GM21423 (cell line): ENCODE results near the gene SIRPB1.
"Not testable (repeated sequence)": the region's sequence is repeated elsewhere in the genome, so short reads cannot be mapped to it uniquely, and the experiment has no call there.

ENCODE experiments used
- ATAC-seq: cut with Tn5 transposase; IDR thresholded peaks from one replicate; pipeline ENCODE4 v1.9.1; 2021; ENCODE audit warnings: mild to moderate bottlenecking, moderate library complexity; ENCODE audit not compliant: unreplicated experiment

SIRPB1 gene

DNA sequence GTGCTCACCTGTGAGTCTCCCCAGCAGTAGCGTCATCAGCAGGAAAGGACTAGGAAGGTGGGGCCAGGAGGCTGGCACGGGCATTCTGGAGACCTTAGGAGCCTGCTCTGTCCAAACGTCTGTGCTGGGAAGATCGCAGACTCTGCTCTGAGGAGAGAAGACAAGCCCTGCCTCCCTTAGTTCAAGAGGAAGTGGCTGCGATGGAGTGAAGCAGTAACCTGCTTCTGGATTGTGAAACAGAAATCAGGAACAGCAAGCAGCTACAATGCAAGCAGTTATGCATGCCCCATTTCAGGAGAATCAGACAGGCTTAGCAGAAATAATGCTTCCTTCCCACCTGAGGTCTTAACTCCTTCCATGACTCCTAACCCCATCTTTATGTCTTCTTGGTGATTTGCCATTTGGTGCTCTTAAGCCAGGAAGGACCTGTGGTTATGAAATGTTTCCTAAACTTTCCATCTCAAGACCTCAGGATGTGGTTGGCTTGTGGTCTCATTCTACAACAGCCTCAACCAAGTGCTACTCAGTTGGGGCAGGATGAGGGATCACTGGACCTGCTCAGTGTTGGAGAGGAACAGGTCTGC is at the start of gene SIRPB1:
Gene SIRPB1 (minus strand): TSS at position 149 of the 584 bp plus-strand sequence. CDS start 65 bp downstream, at position 84.
- no peak for ATAC-seq

DNA sequence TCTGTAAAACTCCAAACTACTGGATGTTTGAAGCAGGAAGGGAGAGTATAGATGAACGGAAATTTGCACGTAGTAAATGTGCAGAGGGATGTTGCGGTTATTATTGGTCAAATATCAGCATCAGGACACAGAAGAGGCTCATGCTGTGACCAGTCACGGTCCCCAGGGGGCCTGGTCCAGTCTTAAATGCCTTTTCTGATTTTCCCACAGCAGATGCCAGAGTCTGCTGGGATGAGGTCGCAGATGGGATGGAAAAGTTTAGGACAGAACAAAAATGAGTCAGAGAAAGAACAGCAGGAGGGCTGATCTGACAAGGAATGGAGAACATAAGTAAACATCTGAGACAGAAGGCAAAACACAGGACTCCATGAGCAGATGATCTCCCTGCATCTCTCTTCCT is 49.5 kb upstream of the SIRPB1 start:
- ATAC-seq: no peak

DNA sequence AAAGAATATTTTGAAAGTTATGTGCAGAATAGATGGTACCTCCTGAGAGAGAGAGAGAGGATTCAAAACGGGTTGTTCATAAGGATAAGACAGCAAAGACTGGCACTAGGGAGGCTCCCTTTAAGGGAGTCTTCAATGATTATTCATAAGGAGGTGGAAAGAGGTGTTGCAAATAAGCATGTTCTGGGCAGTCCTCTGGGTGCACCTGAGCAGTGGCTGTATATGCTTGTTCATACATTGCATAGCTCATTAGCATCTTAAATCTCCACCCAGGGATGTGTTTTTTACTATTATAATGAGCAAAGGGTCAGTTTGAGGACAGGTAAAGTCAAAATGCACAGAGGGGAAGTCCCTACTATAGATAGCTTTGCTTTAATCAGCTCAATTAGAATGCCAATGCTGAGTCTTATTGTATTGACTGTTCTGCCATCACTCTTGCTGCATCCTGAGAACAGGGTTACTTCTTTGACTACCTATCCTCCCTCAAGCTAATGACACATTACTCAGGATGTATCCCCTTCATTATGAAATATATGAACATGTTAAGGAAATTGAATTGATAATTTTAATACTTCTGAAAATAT is 47.8 kb upstream of the SIRPB1 start:
- ATAC-seq: no peak

DNA sequence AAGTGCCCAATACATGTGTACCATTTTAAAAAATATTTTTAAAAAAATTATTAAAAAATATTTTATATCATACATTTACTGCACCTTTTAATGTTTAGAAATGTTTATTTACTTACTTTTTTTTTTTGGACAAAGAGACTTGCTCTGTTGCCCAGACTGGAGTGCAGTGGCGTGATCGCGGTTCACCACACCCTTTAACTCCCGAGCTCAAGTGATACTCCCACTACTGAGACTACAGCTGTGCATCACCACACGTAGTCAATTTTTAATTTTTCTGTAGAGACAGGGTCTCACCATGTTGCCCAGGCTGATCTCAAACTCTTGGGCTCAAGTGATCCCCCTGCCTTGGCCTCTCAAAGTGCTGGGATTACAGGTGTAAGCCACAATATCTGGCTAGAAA is 47.0 kb upstream of the SIRPB1 start:
- ATAC-seq: no peak

DNA sequence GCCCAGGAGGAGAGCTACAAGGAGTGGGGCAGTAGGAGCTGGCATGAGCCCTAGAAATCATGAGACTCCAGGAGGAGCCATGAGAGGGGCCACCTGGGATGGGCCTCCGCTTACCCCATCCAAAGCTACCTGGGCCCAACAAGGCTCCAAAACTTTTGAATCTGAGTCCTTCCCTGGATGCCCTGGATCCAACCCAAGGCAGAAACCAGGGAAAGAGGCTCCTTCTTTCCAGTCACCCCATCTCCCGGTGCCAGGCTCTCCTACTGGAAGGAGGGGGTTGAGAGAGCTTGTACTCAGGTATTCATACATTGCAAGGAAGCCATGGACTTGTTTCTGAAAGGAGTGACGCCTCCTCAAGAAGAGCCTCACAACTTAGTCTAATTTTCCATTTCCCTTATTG is 45.5 kb upstream of the SIRPB1 start:
- ATAC-seq: no peak

DNA sequence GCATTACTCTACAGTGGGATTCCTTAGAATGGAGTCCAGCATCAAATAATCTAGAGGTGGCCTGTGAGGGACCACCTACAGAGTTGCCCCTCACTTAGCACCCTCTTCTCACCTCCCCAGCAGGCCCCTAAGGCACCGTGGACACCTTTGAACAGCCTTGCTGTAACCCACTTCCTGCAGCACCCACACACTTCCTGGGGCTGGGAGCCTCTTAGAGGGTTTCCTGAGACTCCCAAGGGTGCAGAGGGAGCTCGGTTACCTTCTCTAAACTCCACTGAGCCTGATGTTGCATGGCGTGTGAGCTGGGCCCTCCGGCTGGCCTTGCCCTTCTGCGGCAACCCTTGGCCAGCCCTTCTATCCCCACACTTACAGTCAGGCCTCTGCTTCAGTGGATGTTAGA is 45.1 kb upstream of the SIRPB1 start:
- no peak for ATAC-seq

DNA sequence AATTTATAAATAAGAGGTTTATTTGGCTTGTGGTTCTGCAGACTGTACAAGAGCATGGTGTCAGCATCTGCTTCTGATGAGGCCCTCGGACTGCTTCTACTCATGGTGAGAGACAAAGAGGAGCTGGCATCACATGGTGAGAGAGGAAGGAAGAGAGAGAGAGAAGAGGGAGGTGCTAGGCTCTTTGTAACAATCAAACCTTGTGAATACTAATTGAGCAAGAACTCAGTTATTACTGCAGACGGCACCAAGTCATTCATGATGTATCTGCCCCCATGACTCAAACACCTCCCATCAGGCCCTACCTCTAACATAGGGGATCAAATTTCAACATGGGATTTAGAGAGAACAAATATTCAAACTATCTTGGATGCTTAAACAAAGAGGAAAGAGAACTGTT is 44.1 kb upstream of the SIRPB1 start:
- no peak for ATAC-seq

DNA sequence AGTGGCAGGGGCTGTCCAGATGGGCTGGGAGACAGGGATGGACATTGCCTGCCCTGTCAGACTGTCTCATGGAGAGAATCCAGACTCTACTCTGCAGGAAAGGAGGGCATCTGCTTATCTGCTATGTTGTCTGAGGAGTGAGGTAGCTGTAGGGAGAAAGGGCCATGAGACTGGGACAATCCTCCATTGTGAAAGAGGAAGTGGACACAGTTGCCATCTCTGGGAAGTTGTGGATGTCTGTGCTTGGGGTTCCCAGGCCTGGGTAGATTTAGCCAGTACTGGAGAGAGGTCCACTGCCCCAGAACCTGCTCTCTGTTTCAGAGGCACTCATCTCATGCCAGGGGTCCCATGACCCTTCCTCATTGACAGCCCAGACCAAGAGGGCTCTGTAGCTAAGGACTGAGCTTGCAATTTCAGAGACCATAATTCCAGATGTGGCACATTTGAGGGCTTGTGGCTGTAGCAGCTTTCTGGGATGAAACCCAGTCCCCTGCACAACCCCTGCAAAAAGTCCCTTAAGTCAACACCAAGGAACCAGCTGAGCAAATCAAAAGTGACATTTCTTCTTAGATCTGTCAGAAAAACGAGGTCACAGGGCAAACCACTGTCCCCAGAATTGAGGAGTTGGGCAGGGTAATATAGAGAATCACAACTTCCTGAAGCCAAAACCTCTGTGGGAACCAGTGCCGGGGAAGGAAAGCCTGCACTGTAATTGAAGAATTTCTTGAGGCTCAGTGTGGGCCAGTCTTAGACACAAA is 41.9 kb upstream of the SIRPB1 start:
- no peak for ATAC-seq

DNA sequence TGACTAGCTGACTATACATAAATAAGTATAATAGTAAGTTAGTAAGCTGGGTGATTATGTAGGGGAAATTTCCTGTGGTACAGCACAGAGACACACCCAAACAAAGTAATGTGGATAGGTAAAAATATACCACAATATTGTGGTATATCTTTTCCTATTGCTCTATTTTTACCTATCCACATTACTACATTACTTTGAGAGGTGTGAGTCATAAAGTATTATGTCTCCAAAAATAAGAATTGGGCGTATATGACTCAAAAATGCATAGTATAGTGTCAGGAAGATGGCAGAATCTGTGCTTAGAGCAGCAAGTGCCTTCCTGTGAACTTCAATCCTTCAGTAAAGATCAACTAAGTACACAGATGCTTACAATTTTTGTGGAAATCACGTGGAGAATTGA is 40.4 kb upstream of the SIRPB1 start:
- ATAC-seq: no peak

DNA sequence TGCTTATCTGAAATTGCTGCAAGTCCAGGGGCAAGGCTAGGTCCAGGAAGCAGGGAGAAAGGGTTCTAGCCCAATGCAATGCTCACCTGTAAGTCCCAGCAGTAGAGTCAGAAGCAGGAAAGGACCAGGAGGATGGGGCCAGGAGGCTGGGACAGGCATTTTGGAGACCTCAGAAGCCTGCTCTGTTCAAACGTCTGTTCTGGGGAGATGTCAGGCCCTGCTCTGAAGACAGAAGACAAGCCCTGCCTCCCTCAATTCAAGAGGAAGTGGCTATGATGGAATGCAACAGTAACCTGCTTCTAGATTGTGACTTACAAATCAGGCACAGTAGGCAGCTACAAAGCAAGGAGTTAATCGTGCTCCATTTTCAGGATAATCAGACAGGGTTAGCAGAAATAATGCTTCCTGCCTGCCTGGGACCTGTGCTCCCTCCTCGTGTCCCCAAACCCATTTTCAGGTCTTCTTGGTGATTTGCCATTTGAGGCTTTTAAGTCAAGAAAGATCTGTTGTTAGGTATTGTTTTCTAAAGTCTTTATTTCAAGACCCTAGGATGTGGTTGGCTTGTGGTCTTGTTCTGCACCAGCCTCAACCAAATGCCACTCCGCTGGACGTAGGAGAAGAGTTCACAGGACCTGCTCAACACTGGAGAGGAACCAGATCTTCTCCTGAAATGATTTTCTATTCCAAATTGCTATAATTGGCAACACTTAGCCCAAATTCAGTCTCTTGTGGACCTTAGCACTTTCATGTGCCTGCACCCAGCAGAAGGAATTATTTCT is 37.9 kb upstream of the SIRPB1 start, which contains the start of gene SIRPG:
Gene SIRPG (minus strand): TSS at position 224 of the 779 bp plus-strand sequence. CDS start 65 bp downstream, at position 159.
- ATAC-seq: no peak

DNA sequence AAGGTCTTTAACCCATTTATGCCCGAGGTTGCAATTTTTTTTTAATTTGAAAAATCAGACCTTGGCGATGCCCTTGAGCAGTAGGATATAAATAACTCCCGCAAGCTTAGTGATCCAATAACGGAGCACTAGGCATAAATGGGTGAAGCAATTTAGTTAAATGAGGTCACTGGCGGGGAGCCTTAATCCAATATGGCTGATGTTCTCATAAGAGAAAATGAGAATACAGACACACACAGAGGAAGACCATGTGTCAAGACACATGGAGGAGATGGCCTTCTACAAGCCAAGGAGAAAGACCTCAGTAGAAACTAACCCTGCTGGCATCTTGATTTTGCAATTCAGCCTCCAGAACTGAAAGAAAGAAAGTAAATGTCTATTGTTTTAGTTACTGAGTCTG is 37.0 kb upstream of the SIRPB1 start:
- ATAC-seq: no peak

DNA sequence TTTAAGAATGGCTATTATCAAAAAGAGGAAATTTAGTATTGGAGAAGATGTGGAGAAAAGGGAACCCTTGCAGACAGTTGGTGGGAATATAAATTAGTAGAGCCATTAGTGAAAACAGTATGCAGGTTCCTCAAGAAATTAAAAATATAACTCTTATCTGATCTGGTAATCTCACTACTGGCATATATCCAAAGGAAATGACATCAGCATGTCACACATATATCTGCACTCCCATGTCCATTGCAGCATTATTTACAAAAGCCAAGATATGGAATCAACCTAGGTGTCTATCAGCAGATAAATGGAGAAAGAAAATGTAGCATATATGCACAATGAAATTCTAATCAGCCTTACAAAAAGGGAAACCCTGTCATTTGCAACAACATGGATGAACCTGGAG is 35.2 kb upstream of the SIRPB1 start:
- ATAC-seq: no peak

DNA sequence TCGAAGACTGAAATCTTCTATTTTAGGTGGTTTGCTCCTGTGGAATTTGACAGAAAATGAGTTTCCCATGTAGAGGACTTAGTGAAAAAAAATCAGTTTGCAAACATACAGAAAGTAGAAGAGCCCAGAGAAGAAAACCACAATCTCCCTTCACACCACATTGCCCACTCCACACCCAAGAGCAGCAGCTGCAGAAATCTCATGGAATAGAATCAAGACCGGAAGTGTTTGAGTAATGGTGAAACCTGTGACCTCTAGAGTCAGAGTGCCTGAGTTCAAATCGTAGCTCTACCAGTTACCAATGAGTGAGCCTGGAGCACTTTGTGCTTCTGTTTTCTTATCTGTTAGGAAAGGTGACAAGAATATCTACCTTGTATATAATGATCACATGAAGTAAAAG is 33.2 kb upstream of the SIRPB1 start:
- no peak for ATAC-seq

DNA sequence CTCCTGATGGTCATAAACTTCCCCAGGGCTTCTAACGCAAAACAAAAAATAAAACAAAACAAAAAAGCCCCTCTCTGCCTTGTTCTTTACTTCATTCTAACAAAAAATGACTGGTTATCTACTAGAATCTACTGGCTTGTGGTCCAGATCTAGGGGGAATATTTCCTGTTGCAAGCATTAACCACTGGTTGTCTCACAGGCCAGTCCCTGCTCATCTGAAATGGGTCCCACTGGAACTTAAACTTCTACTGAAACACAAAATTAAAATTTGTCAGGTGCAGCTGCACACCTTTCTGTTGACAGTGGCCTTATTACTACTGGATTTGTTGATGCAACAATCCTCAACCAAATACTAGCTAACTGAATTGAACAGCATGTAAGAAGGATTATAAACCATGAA is 32.3 kb upstream of the SIRPB1 start:
- ATAC-seq: no peak

DNA sequence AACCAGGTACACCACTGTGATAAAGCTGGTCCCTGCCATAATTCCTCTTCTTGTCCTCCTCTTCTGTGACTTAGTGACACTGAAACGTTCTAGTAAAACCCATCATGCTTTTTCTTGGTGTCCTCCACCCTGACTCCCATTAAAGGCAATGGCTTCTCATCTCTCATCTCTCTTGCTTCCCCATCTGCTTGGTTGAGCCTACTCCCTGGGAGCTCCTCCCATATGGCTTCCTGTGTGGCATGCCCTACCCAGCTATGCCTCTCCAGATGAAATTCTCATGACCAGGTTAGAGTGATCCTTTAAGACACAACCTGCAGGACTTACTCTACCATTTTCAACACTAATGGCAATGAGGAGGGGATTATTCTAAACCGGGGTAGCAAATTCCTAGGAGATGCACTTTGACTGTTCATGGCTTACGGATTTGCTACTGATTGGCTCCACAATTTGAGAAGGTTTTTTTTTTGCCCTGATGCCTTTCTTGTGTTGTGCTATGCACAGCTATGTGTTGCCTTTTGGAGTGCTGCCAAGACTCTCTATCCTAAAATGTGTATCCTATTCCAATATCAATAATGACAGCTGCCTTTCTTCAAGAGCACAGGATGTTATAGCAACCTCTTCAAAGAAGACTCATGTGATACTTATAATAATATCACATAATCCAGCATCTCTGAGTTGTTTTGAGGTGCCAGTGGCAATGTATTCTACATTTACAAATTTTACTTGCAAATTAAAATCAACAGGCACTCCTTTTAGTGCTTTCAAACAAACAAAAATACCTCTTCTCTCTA is 31.7 kb upstream of the SIRPB1 start:
- no peak for ATAC-seq

DNA sequence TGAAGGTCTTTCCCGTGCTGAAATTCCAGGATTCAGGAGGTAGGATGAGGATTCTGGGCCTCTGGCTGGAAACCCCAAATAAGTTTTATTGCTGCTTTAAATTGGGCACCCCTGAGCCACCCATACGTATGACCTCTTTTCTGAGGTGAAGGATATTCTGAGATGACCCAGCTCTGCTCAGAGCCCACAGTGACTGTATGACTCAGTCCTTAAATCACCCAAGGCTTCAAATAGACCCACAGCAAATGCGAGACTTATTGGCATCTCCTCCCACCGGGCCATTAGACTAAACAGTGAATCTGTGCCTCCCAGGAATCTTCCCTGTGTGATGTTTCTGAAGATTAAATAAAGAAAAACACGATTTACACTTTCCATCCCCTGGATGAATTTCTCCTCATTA is 28.3 kb upstream of the SIRPB1 start:
- no peak for ATAC-seq

DNA sequence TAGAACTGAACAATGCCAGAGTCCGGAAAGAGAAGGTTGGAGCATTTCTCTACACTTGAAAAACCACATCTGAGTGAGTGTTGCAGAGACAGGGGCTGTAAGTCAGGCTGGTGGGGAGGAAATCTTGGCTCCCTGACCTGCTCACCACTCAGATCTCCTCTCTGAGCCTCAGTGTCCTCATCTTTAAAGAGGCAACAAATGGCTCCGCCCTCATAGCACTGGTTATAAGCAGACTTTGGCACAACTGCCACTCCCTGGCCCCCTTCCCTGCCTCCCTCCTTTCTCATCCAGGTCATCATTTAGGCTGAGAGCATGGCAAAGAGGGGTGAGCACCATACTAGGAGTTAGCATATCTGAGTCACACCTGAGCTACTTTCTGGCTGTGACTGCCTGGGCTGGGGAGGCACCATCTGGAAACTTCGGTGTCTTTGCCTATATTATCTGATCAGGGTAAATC is 27.2 kb upstream of the SIRPB1 start:
- no peak for ATAC-seq

DNA sequence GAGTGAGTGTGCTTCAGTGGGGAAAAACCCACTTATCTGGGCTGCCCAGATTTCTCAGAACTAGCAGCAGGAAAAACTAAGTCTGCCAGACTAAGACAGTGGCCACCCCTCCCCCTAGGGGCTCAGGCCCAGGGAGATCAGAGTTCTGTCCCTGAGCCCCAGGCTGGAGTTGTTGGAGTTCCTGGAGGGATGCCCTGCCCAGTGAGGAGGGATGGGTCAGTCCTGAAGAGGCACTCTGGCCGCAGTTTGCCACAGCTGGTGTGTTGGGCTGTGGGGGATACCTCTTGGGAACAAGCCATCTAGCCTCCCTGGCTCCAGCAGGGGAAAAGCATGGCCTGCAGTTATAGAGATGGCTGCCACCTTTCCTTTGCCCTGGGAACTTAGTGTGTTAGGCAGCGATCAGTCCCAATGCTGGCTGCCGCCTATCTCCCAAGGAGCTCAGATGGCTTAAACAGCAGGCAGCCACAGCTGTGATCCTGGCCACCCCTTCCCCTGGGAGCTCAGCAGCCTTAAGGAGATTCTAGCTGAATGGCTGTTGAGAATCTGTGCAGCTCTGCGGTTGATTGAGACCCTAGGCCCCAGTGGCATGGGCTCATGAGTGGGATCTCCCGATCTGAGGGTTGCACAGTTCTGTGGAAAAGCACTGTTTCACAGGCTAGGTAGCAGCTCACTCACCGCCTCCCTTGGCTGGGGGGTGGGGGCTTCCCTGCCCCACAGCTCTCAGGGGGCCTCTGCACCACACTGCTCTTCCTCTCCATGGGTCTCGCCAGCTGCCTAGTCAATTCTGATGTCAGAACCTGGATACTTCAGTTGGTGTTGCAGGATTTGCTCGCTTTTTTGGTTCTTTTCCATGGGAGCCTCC is 24.5 kb upstream of the SIRPB1 start:
- ATAC-seq: no peak

DNA sequence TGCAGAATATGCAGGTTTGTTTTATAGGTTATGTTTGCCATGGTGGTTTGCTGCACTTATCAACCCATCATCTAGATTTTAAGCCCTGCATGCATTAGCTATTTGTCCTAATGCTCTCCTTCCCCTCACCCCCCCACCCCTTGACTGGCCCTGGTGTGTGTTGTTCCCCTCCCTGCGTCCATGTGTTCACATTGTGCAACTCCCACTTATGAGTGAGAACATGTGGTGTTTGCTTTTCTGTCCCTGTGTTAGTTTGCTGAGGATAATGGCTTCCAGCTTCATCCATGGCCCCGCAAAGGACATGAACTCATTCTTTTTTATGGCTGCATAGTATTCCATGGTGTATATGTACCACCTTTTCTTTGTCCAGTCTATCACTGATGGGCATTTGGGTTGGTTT is 18.8 kb upstream of the SIRPB1 start:
- ATAC-seq: not testable (repeated sequence)

DNA sequence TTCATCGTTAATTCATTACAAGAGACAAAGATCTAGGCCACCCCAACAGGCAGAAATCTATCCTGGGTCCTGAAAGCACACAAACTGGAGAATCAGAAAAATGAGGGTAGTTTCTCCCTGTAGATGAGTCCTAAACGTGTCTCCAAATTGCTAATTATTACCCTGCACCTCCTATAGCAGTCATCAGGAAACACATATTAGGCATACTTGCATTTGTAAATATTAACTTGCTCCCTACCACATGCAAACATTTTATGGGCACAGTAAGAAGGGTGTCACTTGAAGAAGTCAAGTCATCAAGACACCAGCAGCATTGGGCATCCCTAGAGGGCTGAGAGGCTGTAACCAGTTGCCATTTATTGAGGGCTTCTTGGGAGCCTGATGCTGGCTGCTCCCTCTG is 17.9 kb upstream of the SIRPB1 start:
- no peak for ATAC-seq
